ENCODE measurements around the gene POLR3H.

POLR3H gene

DNA sequence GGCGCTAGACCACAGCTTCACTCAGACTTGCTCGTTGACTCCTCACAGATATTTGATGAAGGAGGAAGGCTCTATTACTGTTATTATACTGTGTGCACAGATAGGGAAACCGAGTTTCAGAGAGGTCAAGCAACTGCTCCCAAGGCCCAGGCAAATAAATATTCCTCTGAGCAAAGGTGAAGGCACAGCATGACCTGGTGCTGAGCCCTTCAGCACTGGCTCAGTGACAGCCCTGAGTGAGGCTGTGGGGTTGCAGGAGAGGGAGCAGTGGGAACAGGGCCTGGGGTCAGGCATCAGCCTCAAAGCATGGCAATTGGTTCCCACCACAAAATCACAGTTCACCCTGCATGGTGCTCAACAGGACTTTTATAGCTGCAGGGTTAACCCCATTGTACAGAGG, 7.1 kb downstream of the POLR3H start:
- no peak for DNase-seq (ENCODE audit: low read depth in 3 of 3)

DNA sequence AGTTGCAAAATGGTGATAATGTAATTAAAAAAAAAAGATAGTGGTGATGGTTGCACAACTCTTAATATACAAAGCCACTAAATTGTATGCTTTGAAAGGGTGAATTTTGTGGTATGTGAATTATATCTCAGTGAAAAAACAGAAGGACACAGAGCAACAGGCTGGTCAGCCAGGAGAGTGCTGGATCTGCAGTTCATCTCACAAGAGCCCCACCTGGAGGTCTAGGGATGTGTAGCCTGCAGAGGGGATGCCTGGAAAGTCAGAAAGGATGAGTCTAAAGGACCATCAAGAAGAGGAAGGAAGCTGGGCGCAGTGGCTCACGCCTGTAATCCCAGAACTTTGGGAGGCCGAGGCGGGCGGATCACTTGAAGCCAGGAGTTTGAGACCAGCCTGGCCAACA, 9.0 kb downstream of the POLR3H start:
- DNase-seq (ENCODE audit: low read depth in 3 of 3) = no peak

DNA sequence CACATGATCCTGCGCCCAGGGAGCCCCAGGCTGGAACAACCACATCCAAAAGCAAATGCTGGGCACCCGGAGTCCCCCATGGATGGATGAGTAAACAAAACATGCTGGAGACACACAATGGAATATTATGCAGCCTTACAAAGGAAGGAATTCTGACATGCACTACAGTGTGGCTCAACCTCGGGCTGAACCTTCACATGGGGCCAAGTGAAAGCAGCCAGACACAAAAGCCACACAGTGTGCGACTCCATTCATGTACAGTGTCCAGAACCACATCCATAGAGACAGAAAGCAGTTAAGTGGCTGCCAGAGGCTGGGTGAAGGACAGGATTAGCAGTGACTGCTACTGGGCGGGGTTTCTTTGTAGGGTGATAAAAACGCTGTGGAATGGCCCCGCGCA, 10.1 kb downstream of the POLR3H start:
- DNase-seq (ENCODE audit: low read depth in 3 of 3) = no peak

DNA sequence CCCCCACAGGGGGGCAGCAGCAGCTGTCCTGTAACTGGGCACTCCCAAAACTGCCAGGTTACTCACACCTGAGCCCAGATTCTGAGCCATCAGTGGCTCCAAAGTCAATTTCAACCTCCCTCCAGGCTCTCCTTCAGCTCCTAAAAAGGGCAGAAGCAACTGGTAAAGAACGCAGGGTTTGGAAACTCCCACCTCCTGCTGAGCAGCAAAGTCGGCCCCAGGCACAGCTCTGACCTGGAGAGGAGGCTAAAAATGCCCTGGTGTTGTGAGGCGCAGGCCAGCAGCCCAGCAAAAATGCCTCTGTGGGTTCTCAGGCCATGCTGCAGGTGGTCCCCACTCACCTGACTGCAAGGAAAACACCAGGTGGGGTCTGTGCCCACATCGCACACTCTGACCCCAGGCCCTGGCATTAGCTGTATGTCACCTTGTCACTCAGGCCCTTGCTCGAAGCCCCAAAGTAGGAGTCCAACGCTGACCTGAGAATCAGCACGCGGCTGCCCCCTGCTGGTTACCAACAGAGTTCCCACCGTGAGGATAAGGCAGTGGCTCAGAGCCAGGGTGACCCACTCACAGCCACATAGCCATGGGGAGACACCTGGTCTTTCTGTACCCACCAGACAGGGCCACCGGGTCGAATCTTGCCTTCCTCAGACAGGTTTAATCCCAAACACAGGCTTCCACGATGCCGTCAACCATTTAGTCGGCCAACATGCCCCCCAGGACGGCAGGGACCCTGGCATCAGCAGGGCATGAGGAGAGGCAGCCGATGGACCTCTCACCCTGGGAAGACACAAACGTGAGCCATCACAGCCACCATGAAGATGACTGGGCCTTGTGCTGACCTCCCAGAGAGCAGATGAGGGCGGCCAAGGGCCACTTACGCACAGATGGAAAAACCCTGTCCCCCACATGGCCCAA, 11.1 kb downstream of the POLR3H start:
- peak; percentile 28 to 45 (median 36) for DNase-seq (ENCODE audit: low read depth in 3 of 3)

DNA sequence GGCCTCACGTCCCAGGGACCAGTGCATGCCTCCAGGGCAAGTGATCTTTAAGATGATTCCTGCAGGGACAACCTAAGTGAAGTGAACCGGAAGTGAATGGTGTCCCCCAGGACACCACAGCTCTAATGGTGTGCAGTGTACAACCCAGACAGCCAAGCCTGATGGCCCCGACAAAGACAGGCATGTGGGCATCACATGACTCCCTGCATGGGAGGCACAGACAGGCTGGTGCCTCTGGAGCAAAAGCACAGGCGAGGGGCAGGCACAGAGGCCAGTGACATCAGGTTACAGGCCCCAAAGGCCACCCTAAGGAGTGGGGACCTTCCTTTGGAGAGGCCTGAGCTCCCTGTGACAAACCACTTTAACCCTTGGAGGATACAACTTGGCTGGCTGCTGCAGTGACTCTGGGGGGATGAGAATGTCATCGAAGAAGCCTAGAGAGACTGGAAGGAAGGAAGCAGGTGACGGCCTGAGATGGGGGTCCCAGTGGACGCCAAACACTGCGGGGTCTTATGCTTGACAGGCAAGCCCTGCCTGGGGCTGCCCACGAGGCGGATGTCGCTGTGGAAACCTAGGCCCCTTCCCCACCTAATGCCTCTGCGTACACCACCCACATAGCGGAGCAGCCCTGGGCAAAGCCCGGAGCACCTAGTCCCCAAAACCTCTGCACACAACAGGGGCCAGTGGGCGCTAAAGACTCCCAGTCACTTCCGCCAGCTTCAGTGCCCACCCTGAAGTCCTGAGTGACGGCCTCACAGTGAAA, 12.4 kb downstream of the POLR3H start:
- DNase-seq (ENCODE audit: low read depth in 3 of 3) = no peak

DNA sequence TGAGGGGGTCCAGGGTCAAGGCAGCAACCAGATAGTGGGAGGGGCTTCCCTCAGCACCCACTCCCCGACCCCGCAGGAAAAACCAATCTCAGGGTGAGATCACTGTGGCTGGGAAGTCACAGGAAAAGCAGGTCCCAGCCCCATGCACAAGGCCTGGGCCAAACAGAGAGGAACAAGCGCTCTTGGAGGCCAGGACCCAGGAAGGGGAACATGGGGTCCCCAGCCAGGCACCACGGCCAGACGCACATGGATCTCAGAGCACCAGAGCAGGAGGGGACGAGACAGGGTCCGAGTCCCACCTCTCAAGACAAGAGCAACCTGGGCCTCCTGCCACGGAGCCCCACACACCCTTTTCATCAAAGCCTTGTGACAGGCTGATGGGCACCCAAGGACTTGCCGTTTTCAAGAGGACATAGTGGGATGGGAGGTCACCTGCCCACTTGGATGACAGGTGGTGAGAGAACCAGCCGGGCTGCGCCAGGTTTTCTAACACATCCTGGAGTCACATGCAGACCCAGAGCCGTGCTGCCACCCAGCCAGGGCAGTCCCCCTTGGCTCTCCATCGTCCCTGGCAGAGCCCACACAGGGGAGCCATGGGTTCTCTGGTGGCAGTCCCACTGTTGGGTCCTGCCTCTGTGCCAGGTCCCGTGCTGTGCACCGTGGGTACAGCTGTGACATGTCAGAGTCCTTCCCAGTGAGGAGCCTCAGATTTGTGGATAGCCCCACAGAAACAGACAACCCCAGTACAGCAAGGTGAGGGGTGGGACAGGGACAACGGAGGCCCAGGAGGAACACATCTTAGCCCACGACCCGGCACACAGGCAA, 13.2 kb downstream of the POLR3H start:
- no peak for DNase-seq (ENCODE audit: low read depth in 3 of 3)

DNA sequence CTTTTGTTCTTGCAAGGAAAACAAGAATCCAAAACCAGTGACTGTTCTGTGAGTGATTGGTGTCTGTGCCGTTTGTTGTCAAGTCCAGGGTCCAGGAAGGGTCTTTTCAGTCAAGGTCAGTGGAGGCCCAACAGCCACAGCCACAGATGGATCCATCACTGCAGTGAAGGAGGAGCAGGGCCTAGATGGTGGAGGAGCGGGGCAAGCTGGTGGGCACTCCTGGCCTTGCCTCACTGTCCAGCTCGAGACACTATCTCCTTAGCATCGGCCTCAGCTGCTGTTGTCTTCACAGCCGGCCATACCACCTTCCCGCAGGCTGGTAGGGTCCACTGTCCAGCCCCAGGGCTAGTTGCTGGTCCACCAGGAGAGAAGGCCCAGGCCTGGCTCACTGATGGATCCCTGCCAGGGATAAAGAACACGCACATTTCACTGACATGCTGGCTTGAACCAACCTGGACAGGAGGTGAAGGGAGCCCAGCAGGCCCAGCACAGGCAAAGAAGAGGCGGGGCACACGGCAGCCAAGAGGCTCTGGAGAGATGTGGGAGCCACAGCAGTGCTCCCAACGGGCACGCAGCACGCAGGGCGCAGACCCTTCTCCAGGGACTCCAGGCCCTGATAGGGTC, 15.2 kb downstream of the POLR3H start:
- DNase-seq (ENCODE audit: low read depth in 3 of 3) = no peak

DNA sequence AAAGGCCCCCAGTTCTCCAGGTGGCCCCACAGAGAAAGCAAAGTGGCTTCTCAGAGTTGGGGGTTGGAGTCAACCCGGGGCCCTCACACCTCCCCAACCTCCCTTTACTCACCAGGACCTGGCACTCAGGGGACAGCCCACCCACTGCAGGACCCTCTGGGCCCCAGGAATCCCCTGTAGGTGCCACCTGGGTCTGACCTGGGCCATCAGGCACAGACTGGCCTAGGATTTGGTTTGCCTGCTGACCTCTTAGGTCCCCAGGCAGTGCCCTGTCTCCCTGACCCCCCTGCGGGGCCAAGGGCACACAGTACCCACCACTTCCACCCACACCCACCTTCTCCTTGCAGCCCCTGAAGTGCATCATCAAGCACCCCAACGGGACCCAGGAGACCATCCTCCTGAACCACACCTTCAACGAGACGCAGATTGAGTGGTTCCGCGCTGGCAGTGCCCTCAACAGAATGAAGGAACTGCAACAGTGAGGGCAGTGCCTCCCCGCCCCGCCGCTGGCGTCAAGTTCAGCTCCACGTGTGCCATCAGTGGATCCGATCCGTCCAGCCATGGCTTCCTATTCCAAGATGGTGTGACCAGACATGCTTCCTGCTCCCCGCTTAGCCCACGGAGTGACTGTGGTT, 16.0 kb downstream of the POLR3H start:
- no peak for DNase-seq (ENCODE audit: low read depth in 3 of 3)

DNA sequence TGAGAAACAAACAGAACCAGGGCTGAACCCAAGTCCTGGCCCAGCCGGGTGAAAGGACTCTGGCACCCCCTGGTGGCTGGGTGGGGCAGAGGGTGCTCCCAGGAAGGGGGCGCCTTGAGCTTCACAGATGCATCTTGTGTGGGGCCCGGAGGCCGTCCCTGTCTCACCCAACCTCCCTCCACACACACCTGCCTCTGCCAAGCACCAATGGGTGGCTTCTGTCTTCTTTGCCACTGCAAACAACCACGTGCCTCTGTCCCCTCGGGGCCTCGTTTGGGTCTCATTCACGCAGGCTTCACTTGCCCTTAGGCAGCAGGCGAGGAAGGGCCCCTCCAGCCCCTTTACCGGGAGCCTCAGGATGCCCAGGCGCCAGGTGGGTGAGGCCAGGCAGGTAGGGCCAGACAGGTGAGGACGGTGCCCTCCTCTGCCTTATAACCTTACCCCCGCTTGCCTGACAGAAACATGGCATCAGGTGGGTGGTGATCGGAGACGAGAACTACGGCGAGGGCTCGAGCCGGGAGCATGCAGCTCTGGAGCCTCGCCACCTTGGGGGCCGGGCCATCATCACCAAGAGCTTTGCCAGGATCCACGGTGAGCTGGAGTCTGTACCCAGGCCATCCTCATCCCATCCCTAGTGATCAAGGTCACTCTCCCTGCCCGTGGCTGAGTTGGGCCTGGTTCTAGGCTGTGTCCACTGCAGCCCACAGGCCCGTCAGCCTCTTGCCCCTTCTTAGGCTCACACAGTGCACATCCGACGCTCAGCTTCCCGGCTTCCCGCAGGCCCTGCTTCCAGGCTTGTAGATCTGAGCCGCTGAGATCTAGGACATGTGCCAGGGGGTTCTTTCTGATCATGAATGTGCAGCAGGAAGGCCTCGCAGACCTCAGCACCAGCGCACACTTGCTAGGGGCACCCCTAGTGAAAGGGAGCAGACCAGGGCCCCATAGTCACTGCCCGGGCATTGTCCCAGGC, 17.2 kb downstream of the POLR3H start:
- peak; percentile 40 to 55 (median 49) for DNase-seq (ENCODE audit: low read depth in 3 of 3)

DNA sequence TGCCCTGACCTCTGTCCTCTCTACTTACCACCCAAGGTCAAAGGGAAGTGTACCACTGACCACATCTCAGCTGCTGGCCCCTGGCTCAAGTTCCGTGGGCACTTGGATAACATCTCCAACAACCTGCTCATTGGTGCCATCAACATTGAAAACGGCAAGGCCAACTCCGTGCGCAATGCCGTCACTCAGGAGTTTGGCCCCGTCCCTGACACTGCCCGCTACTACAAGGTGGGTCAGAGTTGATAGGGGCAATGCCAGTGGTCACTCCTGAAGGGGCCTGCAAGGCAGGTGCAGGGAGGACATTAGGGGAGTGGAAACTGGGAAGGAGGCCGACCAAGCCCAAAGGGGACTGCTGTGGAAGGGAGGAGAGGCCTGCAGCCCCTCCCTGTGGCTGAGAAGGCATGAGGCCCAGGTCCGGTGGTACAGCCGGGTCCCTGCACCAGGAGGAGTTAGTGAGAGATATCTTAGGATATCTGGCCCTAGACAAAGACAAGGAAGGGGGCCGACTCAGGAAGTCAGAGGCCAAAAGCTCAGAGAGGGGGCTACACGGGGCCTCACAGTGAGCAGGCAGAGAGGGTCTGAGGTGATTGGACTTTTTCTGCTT, 17.9 kb downstream of the POLR3H start:
- DNase-seq (ENCODE audit: low read depth in 3 of 3) = no peak

DNA sequence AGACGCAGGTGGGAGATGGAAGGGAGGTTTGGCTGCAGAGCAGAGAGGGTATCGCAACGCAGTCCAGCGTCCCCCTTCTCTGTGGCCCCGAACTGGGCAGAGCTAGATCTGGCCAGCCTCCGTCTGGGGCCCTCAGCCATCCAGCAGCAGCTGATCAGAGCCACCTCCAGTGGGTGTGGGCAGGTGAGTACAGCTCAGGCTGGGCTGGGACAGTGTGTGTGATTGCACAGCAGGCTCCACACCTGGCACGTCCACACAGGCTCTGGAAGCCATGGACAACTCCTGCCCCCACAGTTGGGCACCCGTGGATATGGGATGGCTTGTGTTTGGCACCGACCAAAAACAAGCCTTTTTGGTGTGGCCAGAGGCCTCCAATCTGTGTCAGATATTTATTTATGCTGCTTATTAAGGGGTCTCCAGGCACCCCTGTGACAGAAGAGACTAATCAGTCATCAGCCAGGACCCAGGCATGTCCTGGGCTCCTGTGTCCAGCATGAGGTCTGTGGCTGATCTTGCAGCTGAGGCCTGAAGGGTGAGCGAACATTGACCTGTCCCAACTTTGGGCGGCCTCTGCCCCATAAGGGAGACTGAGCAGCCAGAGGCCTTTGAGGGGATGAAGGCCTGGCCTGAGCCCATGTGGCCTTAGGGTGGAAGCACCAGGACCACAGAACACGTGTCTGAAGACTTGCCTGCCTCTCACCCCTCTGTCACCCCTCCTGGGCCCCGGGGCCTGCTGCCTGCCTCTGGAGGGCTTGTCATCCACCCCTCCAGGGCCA, 18.6 kb downstream of the POLR3H start:
- no peak for DNase-seq (ENCODE audit: low read depth in 3 of 3)

DNA sequence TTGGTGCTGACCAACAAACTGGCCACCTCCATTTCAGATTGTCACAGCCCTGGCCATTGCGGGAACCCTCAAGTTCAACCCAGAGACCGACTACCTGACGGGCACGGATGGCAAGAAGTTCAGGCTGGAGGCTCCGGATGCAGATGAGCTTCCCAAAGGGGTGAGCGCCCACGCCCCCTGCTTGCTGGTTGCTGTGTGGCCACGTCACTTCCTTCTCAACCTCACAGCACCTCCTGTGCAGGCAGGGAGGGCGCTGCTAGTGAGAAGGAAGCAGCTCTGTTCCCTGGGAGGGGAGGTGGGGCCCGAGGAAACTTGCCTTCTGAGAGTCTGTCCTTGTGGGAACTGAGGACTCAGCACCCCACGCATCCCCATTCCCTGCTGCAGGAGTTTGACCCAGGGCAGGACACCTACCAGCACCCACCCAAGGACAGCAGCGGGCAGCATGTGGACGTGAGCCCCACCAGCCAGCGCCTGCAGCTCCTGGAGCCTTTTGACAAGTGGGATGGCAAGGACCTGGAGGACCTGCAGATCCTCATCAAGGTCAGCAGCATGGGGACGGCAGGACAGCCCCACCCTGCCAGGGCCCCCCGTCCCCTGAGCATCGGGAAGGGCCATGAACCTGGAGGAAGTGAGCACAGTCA, 19.3 kb downstream of the POLR3H start:
- peak; percentile 33 to 50 (median 47) for DNase-seq (ENCODE audit: low read depth in 3 of 3)

DNA sequence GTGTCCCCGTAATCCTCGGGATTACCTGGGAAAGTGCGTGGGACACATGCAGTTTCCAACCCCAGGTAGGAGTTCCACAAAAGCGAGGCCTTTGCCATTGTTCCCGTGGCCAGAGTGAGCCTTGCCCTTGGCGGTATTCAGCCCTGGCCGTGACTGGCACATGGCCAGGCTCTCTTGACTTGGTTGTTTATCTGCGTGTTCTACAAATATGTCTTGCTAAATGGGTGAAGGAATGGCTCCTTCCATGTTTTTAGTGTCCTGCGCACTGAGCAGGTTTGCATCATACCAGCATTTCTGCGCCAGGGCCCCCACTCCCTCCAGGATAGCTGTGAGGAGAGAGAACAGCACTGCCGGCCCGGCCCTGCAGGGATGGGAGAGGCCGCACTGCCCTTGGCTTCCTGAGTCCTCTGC, 20.0 kb downstream of the POLR3H start:
- DNase-seq (ENCODE audit: low read depth in 3 of 3) = no peak

DNA sequence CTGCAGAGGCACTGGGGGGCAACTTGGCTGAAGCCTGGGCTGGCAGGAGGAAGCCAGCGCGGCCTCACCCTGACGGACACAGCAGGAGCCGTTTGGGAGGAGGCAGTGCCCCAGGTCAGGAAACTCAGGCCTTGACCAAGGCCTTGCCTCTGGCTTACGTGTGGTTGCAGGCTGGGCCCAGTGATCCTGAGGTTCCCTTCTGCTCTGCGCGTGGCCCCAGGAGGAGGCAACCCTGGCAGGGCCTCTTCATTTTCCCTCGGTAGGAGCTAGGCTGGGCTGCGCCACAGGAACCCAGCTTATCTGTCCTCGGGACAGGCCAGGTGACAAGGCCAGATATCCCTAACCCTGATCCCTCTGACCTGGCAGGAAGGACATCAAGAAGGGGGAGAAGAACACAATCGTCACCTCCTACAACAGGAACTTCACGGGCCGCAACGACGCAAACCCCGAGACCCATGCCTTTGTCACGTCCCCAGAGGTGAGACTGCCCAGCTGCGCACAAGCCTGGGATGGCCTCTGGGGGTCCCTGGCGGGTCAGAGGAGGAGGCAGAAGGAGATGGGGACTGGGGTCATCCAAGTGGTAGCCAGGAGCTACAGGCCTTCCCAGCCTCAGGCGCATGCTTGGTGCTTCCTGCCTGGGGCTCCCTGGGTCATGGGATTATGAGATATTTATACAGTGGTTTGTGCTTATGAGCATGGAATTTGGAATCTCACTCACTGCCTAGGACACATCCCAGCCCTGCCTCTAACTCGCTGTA, 20.6 kb downstream of the POLR3H start:
- no peak for DNase-seq (ENCODE audit: low read depth in 3 of 3)

DNA sequence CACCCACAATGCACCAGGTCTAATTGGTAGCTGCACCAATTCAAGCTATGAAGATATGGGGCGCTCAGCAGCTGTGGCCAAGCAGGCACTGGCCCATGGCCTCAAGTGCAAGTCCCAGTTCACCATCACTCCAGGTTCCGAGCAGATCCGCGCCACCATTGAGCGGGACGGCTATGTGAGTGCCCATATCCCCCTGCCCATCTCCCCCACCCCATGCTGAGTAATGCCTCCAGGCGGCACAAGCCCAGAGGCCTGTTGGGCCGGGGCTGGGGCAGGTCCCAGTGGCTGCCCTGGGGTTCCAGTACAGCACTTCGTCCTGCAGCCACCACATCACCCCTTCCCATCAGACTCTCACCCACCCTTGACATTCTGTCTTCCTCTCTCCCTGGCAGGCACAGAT, 21.5 kb downstream of the POLR3H start:
- no peak for DNase-seq (ENCODE audit: low read depth in 3 of 3)

DNA sequence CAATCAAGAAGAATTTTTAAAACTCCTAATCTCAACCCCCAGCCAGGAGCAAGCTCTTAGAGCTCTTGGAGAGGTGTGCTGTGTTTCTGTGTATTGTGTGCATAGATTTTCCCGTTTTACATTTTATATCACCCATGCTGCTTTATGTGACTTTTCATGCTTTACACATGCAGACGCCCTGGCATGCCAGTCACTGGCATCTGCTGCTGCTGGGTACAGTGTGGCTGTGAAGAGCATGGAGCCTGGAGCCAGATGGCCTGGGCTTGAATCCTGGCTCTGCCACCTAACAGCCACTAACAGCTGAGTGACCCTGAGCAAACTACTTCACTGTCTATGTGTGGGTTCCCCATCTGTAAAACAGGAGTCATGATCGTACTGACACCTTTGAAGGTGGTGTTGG, 23.1 kb downstream of the POLR3H start:
- DNase-seq (ENCODE audit: low read depth in 3 of 3) = no peak

DNA sequence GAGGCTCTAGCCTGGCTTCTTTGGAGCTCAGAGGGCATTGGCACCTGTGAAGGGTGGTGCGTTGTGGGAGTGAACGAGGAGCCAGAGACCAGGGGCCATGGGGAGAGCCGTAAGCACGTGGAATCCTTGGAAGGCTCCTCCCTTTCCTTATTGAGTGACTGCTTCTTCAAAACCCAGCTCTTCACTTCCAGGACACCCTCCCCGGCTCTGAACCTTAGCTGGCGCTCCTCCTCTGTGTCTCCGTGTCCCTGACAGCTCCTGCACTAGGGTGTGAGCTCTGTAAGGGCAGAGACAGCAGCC, 26.3 kb downstream of the POLR3H start:
- DNase-seq (ENCODE audit: low read depth in 3 of 3) = no peak
